ENCODE results near the gene VENTX. TPM values are rescaled to one million over a fixed set of nuclear protein-coding genes. Genes with fewer than 3 reads are reported as not detected.

Gene VENTX
- total and polyA plus RNA-seq, 2 of the 4 experiments (the other 2 are of a cell fraction) = not detected

GRCh38 chr10:133264461-133264860 lies 26.8 kb downstream of the VENTX start:
- H3K9me3 ChIP-seq (ENCODE audit: control insufficient read depth, insufficient read depth, low read length) = no peaks in the 10 kb centered on the region
- peaks cover 11% of the 10 kb centered on the region for H3K4me1 ChIP-seq (ENCODE audit: control insufficient read depth, insufficient read depth, low read length)
- H3K27me3 ChIP-seq (ENCODE audit: control insufficient read depth, insufficient read depth, low read length) = no peaks in the 10 kb centered on the region; the same call in 1 of the 2 replicates
- no peak for ATAC-seq (ENCODE audit: low read depth)
- no peak overlapping the region for H3K18ac ChIP-seq (ENCODE audit: low read depth, low read length)
- H2BK15ac ChIP-seq (ENCODE audit: low read depth, low read length) = no peak overlapping the region
- H3K56ac ChIP-seq (ENCODE audit: extremely low read depth, insufficient read depth, low read length) = no peak overlapping the region
- no peak overlapping the region for H2AFZ ChIP-seq (replicated peaks; ENCODE audit: low read length, poor library complexity)
- no peak overlapping the region for H2BK20ac ChIP-seq (ENCODE audit: low read depth, low read length)
- DNase-seq = no peak
- TF ChIP-seq RCOR1 (IDR thresholded peaks at IDR 0.05; ENCODE audit: insufficient replicate concordance, low read length) = no peak
- no peak for TF ChIP-seq MXI1 (IDR thresholded peaks at IDR 0.05; ENCODE audit: borderline replicate concordance, low read depth, low read length)
- TF ChIP-seq USF2 (IDR thresholded peaks at IDR 0.05; ENCODE audit: low read depth, low read length) = no peak
- no peak for TF ChIP-seq SMC3 (IDR thresholded peaks at IDR 0.05; ENCODE audit: low read depth, low read length)
- no peak for TF ChIP-seq ELK1 (IDR thresholded peaks at IDR 0.05; ENCODE audit: borderline replicate concordance, low read depth, low read length)
- no peak for TF ChIP-seq BHLHE40 (IDR thresholded peaks at IDR 0.05; ENCODE audit: low read depth, low read length)
- TF ChIP-seq, protein P1, sequence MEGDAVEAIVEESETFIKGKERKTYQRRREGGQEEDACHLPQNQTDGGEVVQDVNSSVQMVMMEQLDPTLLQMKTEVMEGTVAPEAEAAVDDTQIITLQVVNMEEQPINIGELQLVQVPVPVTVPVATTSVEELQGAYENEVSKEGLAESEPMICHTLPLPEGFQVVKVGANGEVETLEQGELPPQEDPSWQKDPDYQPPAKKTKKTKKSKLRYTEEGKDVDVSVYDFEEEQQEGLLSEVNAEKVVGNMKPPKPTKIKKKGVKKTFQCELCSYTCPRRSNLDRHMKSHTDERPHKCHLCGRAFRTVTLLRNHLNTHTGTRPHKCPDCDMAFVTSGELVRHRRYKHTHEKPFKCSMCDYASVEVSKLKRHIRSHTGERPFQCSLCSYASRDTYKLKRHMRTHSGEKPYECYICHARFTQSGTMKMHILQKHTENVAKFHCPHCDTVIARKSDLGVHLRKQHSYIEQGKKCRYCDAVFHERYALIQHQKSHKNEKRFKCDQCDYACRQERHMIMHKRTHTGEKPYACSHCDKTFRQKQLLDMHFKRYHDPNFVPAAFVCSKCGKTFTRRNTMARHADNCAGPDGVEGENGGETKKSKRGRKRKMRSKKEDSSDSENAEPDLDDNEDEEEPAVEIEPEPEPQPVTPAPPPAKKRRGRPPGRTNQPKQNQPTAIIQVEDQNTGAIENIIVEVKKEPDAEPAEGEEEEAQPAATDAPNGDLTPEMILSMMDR (conservative IDR thresholded peaks at IDR 0.05; ENCODE audit: low read depth, low read length) = no peak
- no peak for TF ChIP-seq CHD1 (IDR thresholded peaks at IDR 0.05; ENCODE audit: low read depth, low read length)
- no peak for TF ChIP-seq RAD21 (IDR thresholded peaks at IDR 0.05; ENCODE audit: low read length)
- no peak for TF ChIP-seq POLR2A (IDR thresholded peaks at IDR 0.05; ENCODE audit: low read depth, low read length)
- no peak for TF ChIP-seq CEBPB (IDR thresholded peaks at IDR 0.05; ENCODE audit: low read depth, low read length)
- TF ChIP-seq NFE2L2 (IDR thresholded peaks at IDR 0.05; ENCODE audit: low read depth, low read length) = no peak
- no peak for TF ChIP-seq RFX5 (IDR thresholded peaks at IDR 0.05; ENCODE audit: low read depth, low read length)
- no peak overlapping the region for H2BK120ac ChIP-seq (ENCODE audit: low read depth, low read length)
- H3K4ac ChIP-seq (ENCODE audit: low read depth, low read length) = no peak overlapping the region
- no peak overlapping the region for H3K14ac ChIP-seq (replicated peaks; ENCODE audit: low read depth, low read length)
- H3K23ac ChIP-seq (ENCODE audit: low read depth, low read length) = no peak overlapping the region
- peaks cover 16% of the 10 kb centered on the region for H3K9me1 ChIP-seq (ENCODE audit: insufficient read depth, low read length)
- no peak overlapping the region for H3K4me2 ChIP-seq (ENCODE audit: low read depth, low read length)
- intact Hi-C loops (cut with micrococcal nuclease) = loop anchor here (5.0 kb wide), 1 partner anchor 43 kb away; the partner anchor contains the start of genes TUBGCP2 and ZNF511
- no peak overlapping the region for H4K8ac ChIP-seq (ENCODE audit: low read depth in 2 of 2, low read length in 2 of 2)
- no peak overlapping the region for H2AK5ac ChIP-seq (ENCODE audit: low read depth, low read length)
- no TSS peak for BruUV-seq (replicated peaks)
- H3K36me3 ChIP-seq (ENCODE audit: control insufficient read depth, insufficient read depth, low read length) = no peaks in the 10 kb centered on the region
- H3K27ac ChIP-seq (ENCODE audit: insufficient read depth, low read length) = no peak overlapping the region
- H3K79me1 ChIP-seq (ENCODE audit: low read depth in 1 of 2, low read length in 2 of 2) = peaks cover 0 to 4% of the 10 kb centered on the region in 2 experiments; a peak in 1 of 4 replicates
- H3K9ac ChIP-seq (ENCODE audit: low read depth, low read length) = no peak overlapping the region
- no peak overlapping the region for H2BK5ac ChIP-seq (ENCODE audit: low read depth, low read length, poor library complexity, severe bottlenecking)
- POLR2A ChIA-PET (ENCODE audit: unreplicated experiment) = no interaction called here
- H2AK9ac ChIP-seq (replicated peaks; ENCODE audit: low read depth, low read length, poor library complexity) = no peak overlapping the region
- in situ Hi-C loops (cut with MboI; ENCODE audit: low sequenced_read_pairs) = loop anchor here (25.0 kb wide), 1 partner anchor 602 kb away; no protein-coding TSS in a partner anchor
- no peak overlapping the region for H4K5ac ChIP-seq (ENCODE audit: low read depth, low read length)
- no peak overlapping the region for H4K91ac ChIP-seq (ENCODE audit: insufficient read depth, low read depth, low read length)
- CTCF ChIA-PET = no interaction called here
- dilution Hi-C loops (cut with HindIII; ENCODE audit: low sequenced_read_pairs, unreplicated experiment) = no loop called here
- no peak overlapping the region for H3K4me3 ChIP-seq (ENCODE audit: insufficient read depth, low read depth, low read length)
- H4K20me1 ChIP-seq (ENCODE audit: insufficient read depth, low read length) = no peaks in the 10 kb centered on the region
- WGBS, 2 experiments (ENCODE audit: extremely low coverage in 2 of 2, insufficient read length in 1 of 2) = 78% methylated on average over 5 of the region's 9 CpGs; no CpG with 5 or more reads in 1 of the 2 experiments
